Keratinocyte (primary cell): ENCODE results near the gene IGBP1. TPM values are rescaled to one million over a fixed set of nuclear protein-coding genes. Genes with fewer than 3 reads are reported as not detected.

Experiments used
- DNase-seq: peaks from one replicate; pipeline ENCODE4 v3.0.0-alpha.2; 2011; ENCODE audit warnings: low read depth, missing footprints, low spot score
- FAIRE-seq: peaks from 2 replicates; lab custom pipeline; 2011; peaks lifted over from hg19 to GRCh38; lab: Jason Lieb, UNC
- H2AFZ ChIP-seq: 2 replicates; pipeline ENCODE4 v1.6.0; 2012; ENCODE audit warnings: low read length, control low read depth, inconsistent platforms; ENCODE audit not compliant: control insufficient read depth
- H3K27ac ChIP-seq: 2 replicates; pipeline ENCODE4 v1.5.1; 2011; ENCODE audit warnings: low read length; ENCODE audit not compliant: control insufficient read depth, insufficient read depth
- H3K27me3 ChIP-seq: 3 replicates; pipeline ENCODE4 v1.6.0; 2011; ENCODE audit warnings: low read length; ENCODE audit not compliant: control insufficient read depth, insufficient read depth; ENCODE audit errors: extremely low read depth
- H3K36me3 ChIP-seq, 2 experiments: 2 replicates in 1 of 2; 3 replicates in 1 of 2; pipeline ENCODE4 v1.5.1; 2011; ENCODE audit warnings: low read length in 2 of 2, mild to moderate bottlenecking in 1 of 2; ENCODE audit not compliant: control insufficient read depth in 2 of 2, insufficient read depth in 2 of 2; ENCODE audit errors: extremely low read depth in 1 of 2
- H3K4me1 ChIP-seq: 3 replicates; pipeline ENCODE4 v1.5.1; 2011; ENCODE audit warnings: low read length; ENCODE audit not compliant: control insufficient read depth, insufficient read depth; ENCODE audit errors: extremely low read depth
- H3K4me2 ChIP-seq: 3 replicates; pipeline ENCODE4 v1.6.0; 2011; ENCODE audit warnings: low read depth, low read length; ENCODE audit not compliant: control insufficient read depth, insufficient read depth; ENCODE audit errors: extremely low read depth
- H3K4me3 ChIP-seq, 3 experiments: fragments of 200-600 bp in 1 of 3; sonication (generic) in 1 of 3; 2 replicates in 2 of 3; 3 replicates in 1 of 3; pipeline ENCODE4 v1.5.1; 2011 to 2016; ENCODE audit warnings: low read length in 3 of 3, mild to moderate bottlenecking in 3 of 3, control low read depth in 2 of 3, inconsistent platforms in 1 of 3, low read depth in 1 of 3, mixed read lengths in 1 of 3, mixed run types in 1 of 3, moderate library complexity in 1 of 3; ENCODE audit not compliant: control insufficient read depth in 2 of 3, insufficient read depth in 2 of 3; ENCODE audit errors: extremely low read depth in 1 of 3
- H3K79me2 ChIP-seq: 2 replicates; pipeline ENCODE4 v1.6.0; 2012; ENCODE audit warnings: low read length; ENCODE audit not compliant: control insufficient read depth, insufficient read depth
- H3K9ac ChIP-seq: 3 replicates; pipeline ENCODE4 v1.6.0; 2011; ENCODE audit warnings: low read length; ENCODE audit not compliant: control insufficient read depth, insufficient read depth; ENCODE audit errors: extremely low read depth
- H3K9me1 ChIP-seq: 3 replicates; pipeline ENCODE4 v1.6.0; 2011; ENCODE audit warnings: low read length; ENCODE audit not compliant: control insufficient read depth, insufficient read depth; ENCODE audit errors: extremely low read depth
- H3K9me3 ChIP-seq: 2 replicates; pipeline ENCODE4 v1.5.1; 2012; ENCODE audit warnings: low read depth, low read length; ENCODE audit not compliant: control insufficient read depth
- H4K20me1 ChIP-seq: 3 replicates; pipeline ENCODE4 v1.6.0; 2011; ENCODE audit warnings: low read length; ENCODE audit not compliant: control insufficient read depth, insufficient read depth; ENCODE audit errors: extremely low read depth
- CTCF ChIP-seq, 3 experiments: IDR thresholded peaks in 1 of 3; conservative IDR thresholded peaks in 1 of 3; optimal IDR thresholded peaks in 1 of 3; 2 replicates in 2 of 3; 3 replicates in 1 of 3; pipeline versions ENCODE3 to v1.5.1; 2011; ENCODE audit warnings: low read length in 3 of 3, mild to moderate bottlenecking in 3 of 3, moderate library complexity in 2 of 3, control low read depth in 1 of 3, inconsistent platforms in 1 of 3; ENCODE audit not compliant: insufficient read depth in 2 of 3; ENCODE audit errors: extremely low read depth in 1 of 3
- EZH2 ChIP-seq: IDR thresholded peaks from one replicate; pipeline ENCODE4 v1.6.1; 2012; ENCODE audit warnings: inconsistent platforms, mild to moderate bottlenecking, low read length, moderate library complexity
- dilution Hi-C: fragments of 300-500 bp; cut with MboI; formaldehyde crosslinking; loops from one replicate; pipeline ENCODE4 v1.7.0; 2020; ENCODE audit warnings: low sequenced_read_pairs; ENCODE audit not compliant: extremely low pct_ligation_motif_present
- polyA plus RNA-seq, 5 experiments: library from polyadenylated mRNA; depleted of rRNA in 3 of 5; stranded (reverse) in 3 of 5; stranded (forward) in 1 of 5; unstranded in 1 of 5; fragments of >200 nt; gene quantifications; 1 replicate in 1 of 5; 2 replicates in 3 of 5; 3 replicates in 1 of 5; pipeline versions ENCODE4 v1.2.1 to v1.2.3, GENCODE V29; 2011 to 2012; ENCODE audit warnings: missing spikeins in 2 of 5, low read depth in 1 of 5, low replicate concordance in 1 of 5

Gene IGBP1
- polyA plus RNA-seq, 1 donor (not counting 4 experiments of a cell fraction or from before 2014, with no cell fraction given) = 65.5 TPM

GRCh38 chrX:70176938-70177533 lies 43.8 kb downstream of the IGBP1 start, which contains the start of gene DGAT2L6:
Gene DGAT2L6 (plus strand): TSS chrX:70177483. CDS start chrX:70177583, 100 bp downstream.
- no peaks in the 10 kb centered on the region for H3K36me3 ChIP-seq
- H3K9me3 ChIP-seq = no peaks in the 10 kb centered on the region
- H3K79me2 ChIP-seq = no peaks in the 10 kb centered on the region
- dilution Hi-C loops = no loop called here
- H3K4me2 ChIP-seq = no peak within 1 kb of the TSS
- no peaks in the 10 kb centered on the region for H4K20me1 ChIP-seq
- H3K27ac ChIP-seq = no peak within 1 kb of the TSS
- H3K4me1 ChIP-seq = peaks cover 3% of the 10 kb centered on the region
- TF ChIP-seq EZH2 (no peak), CTCF (optimal IDR thresholded peaks at IDR 0.05 in 1 of 3, IDR thresholded peaks at IDR 0.05 in 1 of 3, conservative IDR thresholded peaks at IDR 0.05 in 1 of 3; ENCODE audit: extremely low read depth in 1 of 3, insufficient read depth in 2 of 3, low read length in 3 of 3) (no peak)
- H3K9ac ChIP-seq = no peak within 1 kb of the TSS
- H2AFZ ChIP-seq = no peak within 1 kb of the TSS
- FAIRE-seq (no peak), DNase-seq (no peak)
- no peaks in the 10 kb centered on the region for H3K9me1 ChIP-seq
- no peaks in the 10 kb centered on the region for H3K27me3 ChIP-seq
- H3K4me3 ChIP-seq = no peak within 1 kb of the TSS

GRCh38 chrX:70183091-70183490 lies 49.8 kb downstream of the IGBP1 start:
- H3K27ac ChIP-seq = no peak overlapping the region
- FAIRE-seq (no peak), DNase-seq (no peak)
- no peaks in the 10 kb centered on the region for H4K20me1 ChIP-seq
- TF ChIP-seq CTCF (optimal IDR thresholded peaks at IDR 0.05 in 1 of 3, IDR thresholded peaks at IDR 0.05 in 1 of 3, conservative IDR thresholded peaks at IDR 0.05 in 1 of 3; ENCODE audit: extremely low read depth in 1 of 3, insufficient read depth in 2 of 3, low read length in 3 of 3) = no peak
- no peak for TF ChIP-seq EZH2
- H3K4me3 ChIP-seq = no peak overlapping the region
- no peaks in the 10 kb centered on the region for H3K27me3 ChIP-seq
- no peak overlapping the region for H3K9ac ChIP-seq
- no peaks in the 10 kb centered on the region for H3K4me1 ChIP-seq
- dilution Hi-C loops = no loop called here
- no peaks in the 10 kb centered on the region for H3K36me3 ChIP-seq
- H3K9me1 ChIP-seq = no peaks in the 10 kb centered on the region
- H2AFZ ChIP-seq = no peak overlapping the region
- H3K4me2 ChIP-seq = no peak overlapping the region
- no peaks in the 10 kb centered on the region for H3K79me2 ChIP-seq
- H3K9me3 ChIP-seq = no peaks in the 10 kb centered on the region
